Measurements from ENCODE around the gene PTPRA. TPM values are rescaled to one million over a fixed set of nuclear protein-coding genes. Genes with fewer than 3 reads are reported as not detected.

PTPRA gene
- total RNA-seq, 4 donors from 2014 or later: 54.1 to 85.4 (median 67.0) TPM

DNA sequence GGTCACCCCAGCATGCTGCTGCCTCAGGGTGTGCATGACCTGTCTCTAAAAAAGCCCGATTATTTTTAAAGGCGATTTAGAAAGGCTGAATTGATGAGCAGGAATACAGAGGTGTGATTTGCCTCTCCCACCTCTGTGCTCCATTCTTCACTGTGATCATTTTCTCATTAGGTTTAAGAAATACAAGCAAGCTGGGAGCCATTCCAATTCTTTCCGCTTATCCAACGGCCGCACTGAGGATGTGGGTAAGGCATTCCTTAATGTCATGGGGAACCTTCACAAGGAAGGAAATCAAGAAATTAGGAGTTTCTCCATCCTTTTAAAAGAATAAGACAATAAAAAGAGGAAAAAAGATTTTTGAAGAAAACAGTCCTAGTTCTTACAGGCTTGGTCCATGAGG lies 114.6 kb downstream of the PTPRA start:
- H3K4me1 ChIP-seq: peaks cover 0 to 9% (median 0%) of the 10 kb centered on the region in 3 donors
- peaks cover 0 to 73% of the 10 kb centered on the region in 2 donors for H3K36me3 ChIP-seq
- ATAC-seq: no peak
- H3K9me3 ChIP-seq: no peaks in the 10 kb centered on the region
- TF ChIP-seq POLR2AphosphoS5 (IDR thresholded peaks at IDR 0.05): no peak
- TF ChIP-seq POLR2A (IDR thresholded peaks at IDR 0.05): no peak
- TF ChIP-seq, protein P1, sequence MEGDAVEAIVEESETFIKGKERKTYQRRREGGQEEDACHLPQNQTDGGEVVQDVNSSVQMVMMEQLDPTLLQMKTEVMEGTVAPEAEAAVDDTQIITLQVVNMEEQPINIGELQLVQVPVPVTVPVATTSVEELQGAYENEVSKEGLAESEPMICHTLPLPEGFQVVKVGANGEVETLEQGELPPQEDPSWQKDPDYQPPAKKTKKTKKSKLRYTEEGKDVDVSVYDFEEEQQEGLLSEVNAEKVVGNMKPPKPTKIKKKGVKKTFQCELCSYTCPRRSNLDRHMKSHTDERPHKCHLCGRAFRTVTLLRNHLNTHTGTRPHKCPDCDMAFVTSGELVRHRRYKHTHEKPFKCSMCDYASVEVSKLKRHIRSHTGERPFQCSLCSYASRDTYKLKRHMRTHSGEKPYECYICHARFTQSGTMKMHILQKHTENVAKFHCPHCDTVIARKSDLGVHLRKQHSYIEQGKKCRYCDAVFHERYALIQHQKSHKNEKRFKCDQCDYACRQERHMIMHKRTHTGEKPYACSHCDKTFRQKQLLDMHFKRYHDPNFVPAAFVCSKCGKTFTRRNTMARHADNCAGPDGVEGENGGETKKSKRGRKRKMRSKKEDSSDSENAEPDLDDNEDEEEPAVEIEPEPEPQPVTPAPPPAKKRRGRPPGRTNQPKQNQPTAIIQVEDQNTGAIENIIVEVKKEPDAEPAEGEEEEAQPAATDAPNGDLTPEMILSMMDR (IDR thresholded peaks at IDR 0.05): no peak
- no peak overlapping the region for H3K27ac ChIP-seq
- no peaks in the 10 kb centered on the region for H3K27me3 ChIP-seq
- H3K4me3 ChIP-seq: no peak overlapping the region
- WGBS, 2 donors (ENCODE audit: low coverage in 1 of 2): 56 to 73% methylated on average over 5 of the region's 5 CpGs

DNA sequence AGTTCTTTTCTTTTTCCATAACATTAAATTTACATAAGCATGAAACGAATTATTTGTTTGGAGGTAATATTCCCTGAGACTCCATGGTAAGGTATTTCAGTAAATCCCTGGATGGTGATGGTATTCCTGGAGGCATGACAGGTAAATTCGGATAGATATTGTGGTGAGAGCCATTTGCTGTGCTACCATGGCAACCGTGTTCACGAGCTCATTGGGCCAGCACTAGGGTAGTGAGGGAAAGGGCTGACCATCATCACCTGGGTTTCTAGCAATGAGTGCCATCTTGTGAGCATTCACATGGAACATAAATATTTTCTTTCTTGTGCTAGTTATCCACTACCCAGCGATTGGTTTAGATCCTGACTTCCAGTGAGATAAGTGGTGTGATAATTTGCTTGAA lies 118.3 kb downstream of the PTPRA start:
- no peaks in the 10 kb centered on the region for H3K9me3 ChIP-seq
- H3K4me3 ChIP-seq: no peak overlapping the region
- no peak for ATAC-seq
- H3K27ac ChIP-seq: no peak overlapping the region
- H3K27me3 ChIP-seq: no peaks in the 10 kb centered on the region
- no peak for TF ChIP-seq POLR2A (IDR thresholded peaks at IDR 0.05)
- TF ChIP-seq EP300 (IDR thresholded peaks at IDR 0.05): no peak
- TF ChIP-seq, protein P1 (IDR thresholded peaks at IDR 0.05): no peak
- no peak for TF ChIP-seq POLR2AphosphoS5 (IDR thresholded peaks at IDR 0.05)
- 74 to 77% methylated on average over 5 of the region's 5 CpGs for WGBS, 2 donors (ENCODE audit: low coverage in 1 of 2)
- peaks cover 0 to 100% of the 10 kb centered on the region in 2 donors for H3K36me3 ChIP-seq
- H3K4me1 ChIP-seq: no peaks in the 10 kb centered on the region

DNA sequence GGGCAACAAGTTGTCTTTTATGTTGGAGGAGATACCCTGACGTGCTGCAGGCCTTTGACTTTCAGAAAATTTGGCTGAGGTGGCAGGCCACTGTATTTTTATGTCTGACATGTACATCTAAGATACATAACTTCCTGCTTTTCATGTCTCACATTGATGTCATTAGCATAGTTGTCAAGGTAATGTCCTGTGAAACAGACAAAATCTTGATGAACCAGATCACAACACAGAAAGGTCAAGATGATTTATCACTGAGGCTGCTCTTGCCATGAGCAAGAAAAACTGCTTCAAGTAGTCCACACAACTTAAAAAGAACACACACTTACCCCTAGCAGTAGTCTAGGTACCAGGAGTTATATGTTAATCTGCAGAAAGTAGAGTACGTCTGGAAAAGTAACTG lies 120.0 kb downstream of the PTPRA start:
- no peak for ATAC-seq
- no peak overlapping the region for H3K4me3 ChIP-seq
- 85 to 94% methylated on average over 2 of the region's 2 CpGs for WGBS, 2 donors (ENCODE audit: low coverage in 1 of 2)
- H3K4me1 ChIP-seq: no peaks in the 10 kb centered on the region
- H3K27me3 ChIP-seq: no peaks in the 10 kb centered on the region
- no peak overlapping the region for H3K27ac ChIP-seq
- TF ChIP-seq EP300 (IDR thresholded peaks at IDR 0.05) (no peak), POLR2A (IDR thresholded peaks at IDR 0.05) (no peak), POLR2AphosphoS5 (IDR thresholded peaks at IDR 0.05) (no peak)
- TF ChIP-seq, protein P1 (IDR thresholded peaks at IDR 0.05): no peak
- peaks cover 0 to 87% of the 10 kb centered on the region in 2 donors for H3K36me3 ChIP-seq
- no peaks in the 10 kb centered on the region for H3K9me3 ChIP-seq

DNA sequence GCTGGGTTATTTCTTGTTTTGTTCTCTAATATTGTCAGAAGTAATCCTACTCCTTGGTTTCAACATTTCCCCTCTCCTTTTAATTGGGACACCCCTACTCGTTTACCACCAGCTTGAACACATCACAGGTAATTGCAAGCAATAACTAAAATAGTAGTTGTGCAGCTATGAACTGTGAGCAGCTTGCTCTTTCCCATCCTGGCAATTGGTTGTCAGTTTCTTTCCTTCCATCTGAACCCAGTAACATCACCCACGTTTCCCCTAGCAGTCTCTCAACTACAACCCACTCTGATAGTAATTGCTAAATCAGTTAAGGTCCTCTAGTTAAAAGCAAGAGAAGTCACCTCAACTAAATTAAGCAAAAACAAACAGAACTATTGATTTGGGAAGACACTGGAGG lies 122.5 kb downstream of the PTPRA start:
- no peak for ATAC-seq
- TF ChIP-seq POLR2A (IDR thresholded peaks at IDR 0.05) (no peak), POLR2AphosphoS5 (IDR thresholded peaks at IDR 0.05) (no peak), EP300 (IDR thresholded peaks at IDR 0.05) (no peak)
- TF ChIP-seq, protein P1 (IDR thresholded peaks at IDR 0.05): no peak
- Histone ChIP-seq H3K4me3 (no peak overlapping the region), H3K36me3 (peaks cover 0 to 65% of the 10 kb centered on the region in 2 donors), H3K27ac (no peak overlapping the region), H3K4me1 (no peaks in the 10 kb centered on the region), H3K27me3 (no peaks in the 10 kb centered on the region), H3K9me3 (no peaks in the 10 kb centered on the region)
- WGBS, 2 donors (ENCODE audit: low coverage in 1 of 2): 78 to 88% methylated on average over 1 to 2 of the region's 2 CpGs

DNA sequence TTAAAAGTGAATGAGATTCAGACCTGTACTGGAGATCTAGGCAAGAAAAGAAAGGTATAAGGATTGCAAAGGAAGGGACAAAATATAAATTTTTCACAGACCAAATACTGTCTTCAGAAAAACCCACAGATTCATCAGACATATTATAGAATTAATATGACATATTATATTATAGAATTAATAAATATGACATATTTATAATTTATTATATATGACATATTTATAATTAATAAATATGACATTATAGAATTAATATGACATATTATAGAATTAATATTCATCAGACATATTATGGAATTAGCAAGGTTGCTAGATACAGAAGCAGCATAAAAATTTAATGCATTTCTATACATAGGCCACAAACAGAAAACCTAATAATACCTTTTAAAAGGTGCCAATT lies 125.4 kb downstream of the PTPRA start:
- H3K36me3 ChIP-seq: peaks cover 0 to 50% of the 10 kb centered on the region in 2 donors
- no peak overlapping the region for H3K27ac ChIP-seq
- H3K4me1 ChIP-seq: no peaks in the 10 kb centered on the region
- TF ChIP-seq POLR2AphosphoS5 (IDR thresholded peaks at IDR 0.05) (no peak), POLR2A (IDR thresholded peaks at IDR 0.05) (no peak), EP300 (IDR thresholded peaks at IDR 0.05) (no peak)
- TF ChIP-seq, protein P1 (IDR thresholded peaks at IDR 0.05): no peak
- no peak overlapping the region for H3K4me3 ChIP-seq
- H3K9me3 ChIP-seq: no peaks in the 10 kb centered on the region
- no peaks in the 10 kb centered on the region for H3K27me3 ChIP-seq
- ATAC-seq: no peak
